ENCODE measurements around the gene CHMP5. TPM values are rescaled to one million over a fixed set of nuclear protein-coding genes. Genes with fewer than 3 reads are reported as not detected.
A peak's percentile ranks its signal among the peaks of the same experiment; 100 is the strongest.

CHMP5 gene
- total RNA-seq, 1 donor from 2014 or later, result 77.8 TPM

DNA sequence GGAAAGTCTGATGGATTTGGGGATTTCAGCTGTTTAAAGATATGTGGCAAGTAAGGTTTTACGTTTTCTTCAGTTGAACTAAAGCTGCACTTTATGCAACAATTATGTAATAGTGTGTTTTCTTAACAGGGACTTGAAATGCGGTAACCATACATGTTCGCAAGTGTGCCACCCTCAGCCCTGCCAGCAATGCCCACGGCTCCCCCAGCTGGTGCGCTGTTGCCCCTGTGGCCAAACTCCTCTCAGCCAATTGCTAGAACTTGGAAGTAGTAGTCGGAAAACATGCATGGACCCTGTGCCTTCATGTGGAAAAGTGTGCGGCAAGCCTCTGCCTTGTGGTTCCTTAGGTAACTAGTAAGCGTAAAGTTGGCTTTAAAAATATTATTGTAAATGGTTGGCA lies 53.9 kb downstream of the CHMP5 start:
- Histone ChIP-seq H3K4me3 (no peak overlapping the region), H3K27me3 (no peaks in the 10 kb centered on the region), H3K27ac (no peak overlapping the region), H3K9me3 (no peaks in the 10 kb centered on the region), H3K4me1 (no peaks in the 10 kb centered on the region), H3K36me3 (peaks cover 98% of the 10 kb centered on the region)
- DNase-seq, result no peak
- ATAC-seq, result no peak
- intact Hi-C loops (cut with DNase I), result no loop called here
- TF ChIP-seq, protein P1, sequence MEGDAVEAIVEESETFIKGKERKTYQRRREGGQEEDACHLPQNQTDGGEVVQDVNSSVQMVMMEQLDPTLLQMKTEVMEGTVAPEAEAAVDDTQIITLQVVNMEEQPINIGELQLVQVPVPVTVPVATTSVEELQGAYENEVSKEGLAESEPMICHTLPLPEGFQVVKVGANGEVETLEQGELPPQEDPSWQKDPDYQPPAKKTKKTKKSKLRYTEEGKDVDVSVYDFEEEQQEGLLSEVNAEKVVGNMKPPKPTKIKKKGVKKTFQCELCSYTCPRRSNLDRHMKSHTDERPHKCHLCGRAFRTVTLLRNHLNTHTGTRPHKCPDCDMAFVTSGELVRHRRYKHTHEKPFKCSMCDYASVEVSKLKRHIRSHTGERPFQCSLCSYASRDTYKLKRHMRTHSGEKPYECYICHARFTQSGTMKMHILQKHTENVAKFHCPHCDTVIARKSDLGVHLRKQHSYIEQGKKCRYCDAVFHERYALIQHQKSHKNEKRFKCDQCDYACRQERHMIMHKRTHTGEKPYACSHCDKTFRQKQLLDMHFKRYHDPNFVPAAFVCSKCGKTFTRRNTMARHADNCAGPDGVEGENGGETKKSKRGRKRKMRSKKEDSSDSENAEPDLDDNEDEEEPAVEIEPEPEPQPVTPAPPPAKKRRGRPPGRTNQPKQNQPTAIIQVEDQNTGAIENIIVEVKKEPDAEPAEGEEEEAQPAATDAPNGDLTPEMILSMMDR (IDR thresholded peaks at IDR 0.05), result no peak

- no peak for ATAC-seq
- intact Hi-C loops (cut with DNase I), result no loop called here
Measured at GRCh38 chr9:33320230-33320567, 55.4 kb downstream of the CHMP5 start.

DNA sequence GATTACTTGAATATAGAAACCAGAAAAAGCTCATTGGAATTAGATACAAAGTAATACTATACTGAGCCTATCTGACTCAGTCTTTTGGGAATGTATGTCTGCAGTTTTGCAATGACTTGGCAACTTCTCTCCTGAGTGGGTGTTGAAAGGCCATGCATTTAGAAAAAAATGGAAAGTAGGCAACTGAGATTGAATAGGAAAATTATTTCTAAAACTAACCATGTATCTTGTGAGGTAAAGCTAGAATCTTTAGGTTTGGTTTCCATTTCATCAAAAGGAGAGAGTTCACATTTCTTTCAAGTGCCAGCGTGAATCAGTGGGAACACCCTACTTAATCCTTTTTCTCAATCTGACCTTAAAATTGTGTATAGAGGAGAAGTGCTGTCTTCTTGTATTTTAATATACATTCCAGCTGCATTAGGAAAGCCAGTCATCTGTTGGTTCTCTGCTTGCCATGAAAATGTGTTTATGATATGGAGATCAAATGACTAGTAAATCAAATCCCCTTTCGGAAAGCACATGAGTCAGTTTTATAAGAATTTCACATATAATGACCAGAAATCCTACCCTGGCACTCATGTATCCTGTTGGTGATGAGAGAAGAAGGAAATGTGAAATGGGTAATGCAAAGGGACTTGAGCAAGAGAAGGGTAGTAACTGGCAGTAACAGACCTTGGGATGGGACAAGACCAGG lies 55.9 kb downstream of the CHMP5 start:
- H3K36me3 ChIP-seq, result peaks cover 98% of the 10 kb centered on the region
- H3K4me1 ChIP-seq, result no peaks in the 10 kb centered on the region
- H3K27ac ChIP-seq, result no peak overlapping the region
- H3K4me3 ChIP-seq, result no peak overlapping the region
- H3K27me3 ChIP-seq, result no peaks in the 10 kb centered on the region
- intact Hi-C loops (cut with DNase I), result no loop called here
- ATAC-seq (no peak), DNase-seq (no peak)
- no peaks in the 10 kb centered on the region for H3K9me3 ChIP-seq
- TF ChIP-seq, protein P1 (IDR thresholded peaks at IDR 0.05), result no peak

More at GRCh38 chr9:33320230-33320567, 55.4 kb downstream of the CHMP5 start:
- no peaks in the 10 kb centered on the region for H3K4me1 ChIP-seq
- no peaks in the 10 kb centered on the region for H3K9me3 ChIP-seq
- H3K36me3 ChIP-seq, result peaks cover 98% of the 10 kb centered on the region
- H3K4me3 ChIP-seq, result no peak overlapping the region
- H3K27ac ChIP-seq, result no peak overlapping the region
- TF ChIP-seq, protein P1 (IDR thresholded peaks at IDR 0.05), result no peak
- no peak for DNase-seq
- H3K27me3 ChIP-seq, result no peaks in the 10 kb centered on the region

DNA sequence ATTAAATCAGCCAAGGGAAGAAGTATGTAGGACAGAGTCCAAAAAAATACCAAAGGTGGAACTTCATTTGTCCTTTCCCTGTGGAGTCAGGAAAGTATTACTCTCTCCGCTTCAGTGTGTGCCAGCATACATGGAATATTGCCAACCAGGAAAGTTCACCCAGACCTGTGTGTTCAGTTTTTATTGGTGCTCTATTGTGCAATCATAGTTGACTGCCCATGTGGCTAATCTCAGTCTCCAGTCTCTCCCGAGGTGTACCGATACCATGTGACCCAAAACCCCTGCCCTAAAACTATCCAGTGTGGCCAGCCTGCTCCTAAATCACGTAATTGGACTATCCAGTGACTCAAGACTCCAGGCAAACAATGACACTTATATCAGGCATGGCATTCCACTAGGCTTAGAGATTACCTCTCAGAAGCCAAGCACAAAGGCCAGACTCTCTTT lies 64.3 kb downstream of the CHMP5 start:
- DNase-seq (no peak), ATAC-seq (peak; percentile 97)
- no peak overlapping the region for H3K27ac ChIP-seq
- peaks cover 10% of the 10 kb centered on the region for H3K4me1 ChIP-seq
- no peaks in the 10 kb centered on the region for H3K27me3 ChIP-seq
- intact Hi-C loops (cut with DNase I), result no loop called here
- no peaks in the 10 kb centered on the region for H3K9me3 ChIP-seq
- H3K36me3 ChIP-seq, result peaks cover 89% of the 10 kb centered on the region
- H3K4me3 ChIP-seq, result no peak overlapping the region
- TF ChIP-seq, protein P1 (IDR thresholded peaks at IDR 0.05), result no peak

- H3K9me3 ChIP-seq, result no peaks in the 10 kb centered on the region
- ATAC-seq, result no peak
- peaks cover 10% of the 10 kb centered on the region for H3K4me1 ChIP-seq
- H3K4me3 ChIP-seq, result no peak overlapping the region
- peaks cover 90% of the 10 kb centered on the region for H3K36me3 ChIP-seq
- intact Hi-C loops (cut with DNase I), result no loop called here
- no peak overlapping the region for H3K27ac ChIP-seq
- no peak for DNase-seq
- TF ChIP-seq, protein P1 (IDR thresholded peaks at IDR 0.05), result no peak
- no peaks in the 10 kb centered on the region for H3K27me3 ChIP-seq
Measured at GRCh38 chr9:33329979-33330378, 65.1 kb downstream of the CHMP5 start.

All from upper lobe of right lung (tissue), 1 donor.